SK-N-SH (cell line): ENCODE measurements around the gene PRKD3. TPM values are rescaled to one million over a fixed set of nuclear protein-coding genes. Genes with fewer than 3 reads are reported as not detected.

Experiments used
- CTCF ChIA-PET: fragments of 300-600, 350-600 bp; formaldehyde crosslinking; extraction: SDS; loops from one replicate; lab custom pipeline; 2021; lab: Yijun Ruan, JAX
- POLR2A ChIA-PET: fragments of 350-600 bp; sonication (Branson Sonifier 250); formaldehyde crosslinking; extraction: SDS; loops from one replicate; lab custom pipeline; 2020; ENCODE audit warnings: antibody characterized with exemption, inconsistent platforms; lab: Yijun Ruan, JAX
- DNase-seq: peaks from one replicate; pipeline ENCODE4 v3.0.0; 2012
- H2AFZ ChIP-seq: fragments of 200-600 bp; sonication (generic); 2 replicates; pipeline ENCODE4 v1.8.1; 2016; ENCODE audit warnings: antibody characterized with exemption, mild to moderate bottlenecking, low read depth
- H3F3A ChIP-seq: fragments of 200-600 bp; sonication (generic); replicated peaks from 2 replicates; pipeline ENCODE3; 2016; ENCODE audit warnings: antibody characterized with exemption, mild to moderate bottlenecking; ENCODE audit not compliant: insufficient read depth
- H3K27ac ChIP-seq, 2 experiments: fragments of 200-500 bp in 1 of 2; fragments of 200-600 bp in 1 of 2; sonication (Bioruptor generic) in 1 of 2; sonication (generic), shearing (Covaris generic) in 1 of 2; 2 replicates each; pipeline versions ENCODE4 v1.5.1 to v1.6.1; 2014 to 2016; ENCODE audit warnings: low read depth in 2 of 2, inconsistent platforms in 1 of 2, low read length in 1 of 2, mild to moderate bottlenecking in 1 of 2, mixed read lengths in 1 of 2
- H3K27me3 ChIP-seq: fragments of 200-600 bp; sonication (generic), shearing (Covaris generic); 2 replicates; pipeline ENCODE4 v1.6.1; 2016; ENCODE audit warnings: mixed run types; ENCODE audit not compliant: insufficient read depth
- H3K36me3 ChIP-seq, 2 experiments: fragments of 200-500 bp in 1 of 2; fragments of 200-600 bp in 1 of 2; sonication (Bioruptor generic) in 1 of 2; sonication (generic) in 1 of 2; replicated peaks in 1 of 2; 2 replicates each; pipeline versions ENCODE3 to v1.5.1; 2014 to 2016; ENCODE audit warnings: low read length in 1 of 2, mild to moderate bottlenecking in 1 of 2; ENCODE audit not compliant: insufficient read depth in 2 of 2, control insufficient read depth in 1 of 2
- H3K4me1 ChIP-seq, 2 experiments: fragments of 200-500 bp in 1 of 2; fragments of 200-600 bp in 1 of 2; sonication (Bioruptor generic) in 1 of 2; sonication (generic), shearing (Covaris generic) in 1 of 2; 2 replicates each; pipeline versions ENCODE4 v1.5.1 to v1.6.1; 2014 to 2016; ENCODE audit warnings: low read depth in 1 of 2, low read length in 1 of 2, mixed run types in 1 of 2; ENCODE audit not compliant: insufficient read depth in 2 of 2, control insufficient read depth in 1 of 2
- H3K4me2 ChIP-seq: fragments of 200-600 bp; sonication (generic), shearing (Covaris generic); 2 replicates; pipeline ENCODE4 v1.6.1; 2017; ENCODE audit warnings: mixed run types
- H3K4me3 ChIP-seq, 2 experiments: fragments of 200-500 bp in 1 of 2; fragments of 200-600 bp in 1 of 2; sonication (Bioruptor generic) in 1 of 2; sonication (generic), shearing (Covaris generic) in 1 of 2; 2 replicates each; pipeline versions ENCODE4 v1.5.1 to v1.8.1; 2014 to 2016; ENCODE audit warnings: low read depth in 2 of 2, inconsistent platforms in 1 of 2, low read length in 1 of 2, mild to moderate bottlenecking in 1 of 2, mixed read lengths in 1 of 2, moderate library complexity in 1 of 2
- H3K79me2 ChIP-seq: fragments of 200-600 bp; sonication (generic); 2 replicates; pipeline ENCODE4 v1.8.1; 2017; ENCODE audit warnings: mild to moderate bottlenecking; ENCODE audit not compliant: insufficient read depth
- H3K9ac ChIP-seq: fragments of 200-600 bp; sonication (generic); 2 replicates; pipeline ENCODE4 v1.6.1; 2017; ENCODE audit warnings: mixed run types
- H3K9me2 ChIP-seq: fragments of 200-600 bp; sonication (generic); 2 replicates; pipeline ENCODE4 v1.6.1; 2017; ENCODE audit warnings: mixed run types
- H3K9me3 ChIP-seq: fragments of 200-600 bp; sonication (generic); 2 replicates; pipeline ENCODE4 v1.6.1; 2017; ENCODE audit warnings: mixed run types, mild to moderate bottlenecking, moderate library complexity
- H4K20me1 ChIP-seq: fragments of 200-600 bp; sonication (generic); 2 replicates; pipeline ENCODE4 v1.6.1; 2017; ENCODE audit warnings: mild to moderate bottlenecking, mixed run types; ENCODE audit not compliant: insufficient read depth
- ELF1 ChIP-seq: IDR thresholded peaks from 2 replicates; pipeline ENCODE4 v1.4.0; 2012
- GATA2 ChIP-seq: sonication (generic); formaldehyde crosslinking; IDR thresholded peaks from 2 replicates; pipeline ENCODE4 v1.5.0; 2020; ENCODE audit warnings: mild to moderate bottlenecking, missing genetic modification reagents
- JUND ChIP-seq: IDR thresholded peaks from 2 replicates; pipeline ENCODE4 v1.4.0; 2012
- NFIC ChIP-seq: IDR thresholded peaks from 2 replicates; pipeline ENCODE4 v1.4.0; 2012; ENCODE audit warnings: borderline replicate concordance
- NRF1 ChIP-seq: IDR thresholded peaks from 2 replicates; pipeline ENCODE4 v1.6.1; 2012; ENCODE audit warnings: low read depth, mild to moderate bottlenecking, low read length
- SIN3A ChIP-seq: IDR thresholded peaks from 2 replicates; pipeline ENCODE4 v1.6.1; 2012; ENCODE audit warnings: low read depth, mild to moderate bottlenecking, low read length, moderate library complexity, borderline replicate concordance
- TAF1 ChIP-seq: IDR thresholded peaks from 2 replicates; pipeline ENCODE4 v1.6.1; 2012; ENCODE audit warnings: low read depth, mild to moderate bottlenecking, low read length, moderate library complexity, borderline replicate concordance
- TCF12 ChIP-seq: IDR thresholded peaks from 2 replicates; pipeline ENCODE4 v1.4.0; 2012
- TEAD4 ChIP-seq: IDR thresholded peaks from 2 replicates; pipeline ENCODE4 v1.4.0; 2012; ENCODE audit warnings: mild to moderate bottlenecking, borderline replicate concordance; ENCODE audit not compliant: insufficient read depth
- WGBS: methylation state at CpG from one replicate; pipeline ENCODE4 v1.1.6; 2017; ENCODE audit warnings: low lambda C conversion rate; 5-methylcytosine and 5-hydroxymethylcytosine counted together
- polyA plus RNA-seq, 3 experiments: library from polyadenylated mRNA; depleted of rRNA; stranded (reverse); fragments of >200 nt; gene quantifications; 2 replicates each; pipeline ENCODE4 v1.2.3, GENCODE V29; 2012
- TF ChIP-seq, protein P1 (sequence below): IDR thresholded peaks from 2 replicates; pipeline ENCODE4 v1.4.0; 2012; ENCODE audit warnings: low read depth, borderline replicate concordance
- TF ChIP-seq, protein P2 (sequence below): fragments of 150-350 bp; IDR thresholded peaks from 2 replicates; pipeline ENCODE4 v1.6.1; 2017; ENCODE audit warnings: antibody characterized with exemption, low read length, low read depth, borderline replicate concordance
- TF ChIP-seq, protein P3 (sequence below): fragments of 200-600 bp; sonication (generic); IDR thresholded peaks from 2 replicates; pipeline ENCODE4 v1.6.1; 2017; ENCODE audit warnings: antibody characterized with exemption, mild to moderate bottlenecking, moderate library complexity
- TF ChIP-seq, protein P4 (sequence below): fragments of 150-350 bp; IDR thresholded peaks from 2 replicates; pipeline ENCODE4 v1.6.1; 2016; ENCODE audit warnings: mild to moderate bottlenecking, low read depth, low read length

PRKD3 gene
- polyA plus RNA-seq, 1 of the 3 experiments (the other 2 are of a cell fraction), result 15.9 TPM

DNA sequence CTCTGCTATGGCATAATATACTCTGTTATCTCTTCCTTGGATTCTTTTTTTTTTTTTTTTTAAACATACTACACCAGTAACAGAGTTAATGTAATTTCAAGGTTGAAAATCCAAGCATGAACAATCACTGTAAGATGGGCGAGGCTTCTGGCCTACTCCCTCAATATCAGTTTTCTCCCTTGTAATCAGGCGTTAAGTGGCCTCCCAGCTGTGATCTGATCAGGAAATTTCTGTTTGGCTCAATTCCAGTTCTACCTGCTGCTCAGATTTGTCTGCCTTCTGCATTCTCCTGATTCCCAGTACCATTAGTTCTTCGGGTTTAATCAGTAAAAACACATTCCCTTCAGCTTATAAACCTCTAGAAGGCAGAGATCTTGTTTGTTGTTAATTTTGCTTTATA lies 18.6 kb downstream of the PRKD3 start:
- H3K27me3 ChIP-seq, result no peaks in the 10 kb centered on the region
- H3K9me2 ChIP-seq, result no peaks in the 10 kb centered on the region
- no peak for TF ChIP-seq TEAD4
- no peak for TF ChIP-seq ELF1
- TF ChIP-seq, protein P1, sequence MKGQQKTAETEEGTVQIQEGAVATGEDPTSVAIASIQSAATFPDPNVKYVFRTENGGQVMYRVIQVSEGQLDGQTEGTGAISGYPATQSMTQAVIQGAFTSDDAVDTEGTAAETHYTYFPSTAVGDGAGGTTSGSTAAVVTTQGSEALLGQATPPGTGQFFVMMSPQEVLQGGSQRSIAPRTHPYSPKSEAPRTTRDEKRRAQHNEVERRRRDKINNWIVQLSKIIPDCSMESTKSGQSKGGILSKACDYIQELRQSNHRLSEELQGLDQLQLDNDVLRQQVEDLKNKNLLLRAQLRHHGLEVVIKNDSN, result no peak
- TF ChIP-seq NFIC, result no peak
- TF ChIP-seq, protein P2, sequence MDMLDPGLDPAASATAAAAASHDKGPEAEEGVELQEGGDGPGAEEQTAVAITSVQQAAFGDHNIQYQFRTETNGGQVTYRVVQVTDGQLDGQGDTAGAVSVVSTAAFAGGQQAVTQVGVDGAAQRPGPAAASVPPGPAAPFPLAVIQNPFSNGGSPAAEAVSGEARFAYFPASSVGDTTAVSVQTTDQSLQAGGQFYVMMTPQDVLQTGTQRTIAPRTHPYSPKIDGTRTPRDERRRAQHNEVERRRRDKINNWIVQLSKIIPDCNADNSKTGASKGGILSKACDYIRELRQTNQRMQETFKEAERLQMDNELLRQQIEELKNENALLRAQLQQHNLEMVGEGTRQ, result no peak
- TF ChIP-seq, protein P3, sequence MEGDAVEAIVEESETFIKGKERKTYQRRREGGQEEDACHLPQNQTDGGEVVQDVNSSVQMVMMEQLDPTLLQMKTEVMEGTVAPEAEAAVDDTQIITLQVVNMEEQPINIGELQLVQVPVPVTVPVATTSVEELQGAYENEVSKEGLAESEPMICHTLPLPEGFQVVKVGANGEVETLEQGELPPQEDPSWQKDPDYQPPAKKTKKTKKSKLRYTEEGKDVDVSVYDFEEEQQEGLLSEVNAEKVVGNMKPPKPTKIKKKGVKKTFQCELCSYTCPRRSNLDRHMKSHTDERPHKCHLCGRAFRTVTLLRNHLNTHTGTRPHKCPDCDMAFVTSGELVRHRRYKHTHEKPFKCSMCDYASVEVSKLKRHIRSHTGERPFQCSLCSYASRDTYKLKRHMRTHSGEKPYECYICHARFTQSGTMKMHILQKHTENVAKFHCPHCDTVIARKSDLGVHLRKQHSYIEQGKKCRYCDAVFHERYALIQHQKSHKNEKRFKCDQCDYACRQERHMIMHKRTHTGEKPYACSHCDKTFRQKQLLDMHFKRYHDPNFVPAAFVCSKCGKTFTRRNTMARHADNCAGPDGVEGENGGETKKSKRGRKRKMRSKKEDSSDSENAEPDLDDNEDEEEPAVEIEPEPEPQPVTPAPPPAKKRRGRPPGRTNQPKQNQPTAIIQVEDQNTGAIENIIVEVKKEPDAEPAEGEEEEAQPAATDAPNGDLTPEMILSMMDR, result no peak
- no peak for TF ChIP-seq TAF1
- TF ChIP-seq NRF1, result no peak
- no peak for TF ChIP-seq SIN3A
- TF ChIP-seq, protein P4, sequence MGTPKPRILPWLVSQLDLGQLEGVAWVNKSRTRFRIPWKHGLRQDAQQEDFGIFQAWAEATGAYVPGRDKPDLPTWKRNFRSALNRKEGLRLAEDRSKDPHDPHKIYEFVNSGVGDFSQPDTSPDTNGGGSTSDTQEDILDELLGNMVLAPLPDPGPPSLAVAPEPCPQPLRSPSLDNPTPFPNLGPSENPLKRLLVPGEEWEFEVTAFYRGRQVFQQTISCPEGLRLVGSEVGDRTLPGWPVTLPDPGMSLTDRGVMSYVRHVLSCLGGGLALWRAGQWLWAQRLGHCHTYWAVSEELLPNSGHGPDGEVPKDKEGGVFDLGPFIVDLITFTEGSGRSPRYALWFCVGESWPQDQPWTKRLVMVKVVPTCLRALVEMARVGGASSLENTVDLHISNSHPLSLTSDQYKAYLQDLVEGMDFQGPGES, result no peak
- no peak for TF ChIP-seq JUND
- no peak for TF ChIP-seq GATA2 (CRISPR knock-in tag)
- no peak for TF ChIP-seq TCF12
- no peak for DNase-seq
- 80% methylated on average over 3 of the region's 3 CpGs for WGBS
- peak overlapping the region in 1 of 2 experiments; percentile 2; a peak in 1 of 4 replicates for H3K27ac ChIP-seq
- H2AFZ ChIP-seq, result no peak overlapping the region
- peaks cover 7 to 15% of the 10 kb centered on the region in 2 experiments; a peak in 3 of 4 replicates for H3K4me1 ChIP-seq
- ChIA-PET CTCF (interaction anchor here (0.6 kb wide), 1 partner anchor 571 kb away, joined by 3 read pairs; no protein-coding TSS in a partner anchor), POLR2A (interaction anchor here (0.8 kb wide), 1 partner anchor 10 kb away, joined by 3 read pairs; no protein-coding TSS in a partner anchor)
- H3K9me3 ChIP-seq, result no peaks in the 10 kb centered on the region
- H3K79me2 ChIP-seq, result peaks cover 98% of the 10 kb centered on the region
- H3F3A ChIP-seq, result peaks cover 16% of the 10 kb centered on the region
- peaks cover 5 to 15% of the 10 kb centered on the region in 2 experiments for H3K36me3 ChIP-seq
- no peak overlapping the region for H3K4me3 ChIP-seq
- H4K20me1 ChIP-seq, result peaks cover 16% of the 10 kb centered on the region
- H3K9ac ChIP-seq, result no peak overlapping the region
- H3K4me2 ChIP-seq, result no peak overlapping the region
